Cardiac fibroblast (primary cell): ENCODE data around the gene POMP.
A peak's percentile ranks its signal among the peaks of the same experiment; 100 is the strongest.

Experiments
- DNase-seq, 2 donors: peaks; one replicate each; pipeline versions ENCODE4 v3.0.0 to v3.0.0-alpha.2; 2010; ENCODE audit warnings: low read depth in 2 of 2
- H3K4me3 ChIP-seq, 2 donors: replicated peaks in 1 of 2; 1 replicate in 1 of 2; 2 replicates in 1 of 2; pipeline ENCODE4 v1.5.1; 2011; ENCODE audit warnings: low read depth in 2 of 2, low read length in 2 of 2, mild to moderate bottlenecking in 2 of 2, moderate library complexity in 1 of 2
- CTCF ChIP-seq: IDR thresholded peaks from one replicate; pipeline ENCODE4 v1.5.1; 2011; ENCODE audit warnings: low read depth, mild to moderate bottlenecking, low read length, inconsistent platforms

POMP gene

GRCh38 chr13:28653111-28653510, 5.8 kb upstream of the POMP start:
- no peak for DNase-seq
- no peak for TF ChIP-seq CTCF
- H3K4me3 ChIP-seq, result no peak overlapping the region

GRCh38 chr13:28654276-28654675, 4.7 kb upstream of the POMP start:
- no peak for DNase-seq
- TF ChIP-seq CTCF, result no peak
- no peak overlapping the region for H3K4me3 ChIP-seq

GRCh38 chr13:28655561-28655960, 3.4 kb upstream of the POMP start:
- no peak overlapping the region for H3K4me3 ChIP-seq
- no peak for TF ChIP-seq CTCF
- peak; percentile 43 to 79 for DNase-seq

- peak; percentile 7 for TF ChIP-seq CTCF
- DNase-seq, result peak; percentile 52 to 61
- peak overlapping the region; percentile 91 to 99 for H3K4me3 ChIP-seq
These were observed 969 bp upstream of the POMP start for GRCh38 chr13:28657784-28658538.

GRCh38 chr13:28658539-28658795, 463 bp upstream of the POMP start:
- no peak for DNase-seq
- no peak for TF ChIP-seq CTCF
- peak overlapping the region; percentile 91 to 99 for H3K4me3 ChIP-seq

GRCh38 chr13:28659621-28659970, 666 bp downstream of the POMP start:
- TF ChIP-seq CTCF, result no peak
- peak overlapping the region; percentile 91 to 99 for H3K4me3 ChIP-seq
- peak; percentile 71 to 74 for DNase-seq

- TF ChIP-seq CTCF, result no peak
- DNase-seq, result no peak
- no peak overlapping the region for H3K4me3 ChIP-seq
These were observed 8.1 kb downstream of the POMP start for GRCh38 chr13:28666897-28667488.
